HepG2 (cell line): ENCODE data around the gene ADAMTS16. TPM values are rescaled to one million over a fixed set of nuclear protein-coding genes. Genes with fewer than 3 reads are reported as not detected.

Experiments
- ARNT ChIP-seq: fragments of 450-650 bp; IDR thresholded peaks from 2 replicates; pipeline ENCODE4 v1.6.1; 2017
- DNMT1 ChIP-seq: sonication (generic); formaldehyde crosslinking; IDR thresholded peaks from 2 replicates; pipeline ENCODE4 v1.5.1; 2020; ENCODE audit warnings: mild to moderate bottlenecking, missing genetic modification reagents
- ETV6 ChIP-seq: sonication (generic); formaldehyde crosslinking; conservative IDR thresholded peaks from 2 replicates; pipeline ENCODE4 v1.4.0; 2020; ENCODE audit warnings: missing genetic modification reagents
- GABPA ChIP-seq, 2 experiments: IDR thresholded peaks; 2 replicates each; pipeline ENCODE4 v1.6.1; 2011 to 2016; ENCODE audit warnings: low read depth in 2 of 2, low read length in 1 of 2, missing biosample characterization in 1 of 2, missing genetic modification characterization in 1 of 2
- HNRNPK ChIP-seq: fragments of 200-400 bp; formaldehyde crosslinking; IDR thresholded peaks from 2 replicates; pipeline ENCODE4 v1.6.1; 2018; ENCODE audit warnings: low read length, low read depth, moderate library complexity, mild to moderate bottlenecking; ENCODE audit not compliant: poor library complexity, severe bottlenecking
- HOXA7 ChIP-seq: sonication (generic); formaldehyde crosslinking; IDR thresholded peaks from 2 replicates; pipeline ENCODE4 v1.8.1; 2022; ENCODE audit warnings: mild to moderate bottlenecking, missing genetic modification reagents, moderate library complexity
- NR1H2 ChIP-seq: sonication (generic); formaldehyde crosslinking; IDR thresholded peaks from 2 replicates; pipeline ENCODE4 v1.8.1; 2022; ENCODE audit warnings: low read depth, missing genetic modification reagents, borderline replicate concordance
- NR2F1 ChIP-seq, 2 experiments: fragments of 450-650 bp in 1 of 2; formaldehyde crosslinking in 1 of 2; IDR thresholded peaks; 2 replicates each; pipeline versions ENCODE4 v1.5.0 to v1.6.1; 2016 to 2020; ENCODE audit warnings: mild to moderate bottlenecking in 1 of 2, missing compliant biosample characterization in 1 of 2, missing genetic modification reagents in 1 of 2, moderate library complexity in 1 of 2
- PCBP1 ChIP-seq: fragments of 200-400 bp; formaldehyde crosslinking; IDR thresholded peaks from 2 replicates; pipeline ENCODE4 v1.6.1; 2017; ENCODE audit warnings: mild to moderate bottlenecking, low read depth, low read length, borderline replicate concordance
- PHB2 ChIP-seq: fragments of 450-650 bp; IDR thresholded peaks from 2 replicates; pipeline ENCODE4 v1.6.1; 2018; ENCODE audit not compliant: partially characterized antibody
- PHF21A ChIP-seq: sonication (generic); formaldehyde crosslinking; IDR thresholded peaks from 2 replicates; pipeline ENCODE4 v1.5.0; 2020; ENCODE audit warnings: mild to moderate bottlenecking, missing genetic modification reagents
- PRDM10 ChIP-seq: sonication (generic); formaldehyde crosslinking; IDR thresholded peaks from 2 replicates; pipeline ENCODE4 v1.4.0; 2020; ENCODE audit warnings: low read depth, missing genetic modification reagents
- PRMT3 ChIP-seq: sonication (generic); formaldehyde crosslinking; IDR thresholded peaks from 2 replicates; pipeline ENCODE4 v1.8.1; 2022; ENCODE audit warnings: low read depth, mild to moderate bottlenecking, moderate library complexity, missing genetic modification reagents, borderline replicate concordance
- SOX5 ChIP-seq: IDR thresholded peaks from 2 replicates; pipeline ENCODE4 v1.6.1; 2016; ENCODE audit warnings: borderline replicate concordance
- TRIM22 ChIP-seq: fragments of 450-650 bp; IDR thresholded peaks from 2 replicates; pipeline ENCODE4 v1.6.1; 2017
- YEATS4 ChIP-seq: sonication (generic); formaldehyde crosslinking; IDR thresholded peaks from 2 replicates; pipeline ENCODE4 v1.4.0; 2020; ENCODE audit warnings: missing genetic modification reagents, borderline replicate concordance
- ZBTB1 ChIP-seq: sonication (generic); formaldehyde crosslinking; IDR thresholded peaks from 2 replicates; pipeline ENCODE4 v1.4.0; 2020; ENCODE audit warnings: missing genetic modification reagents, borderline replicate concordance
- ZFP91 ChIP-seq: sonication (generic); formaldehyde crosslinking; IDR thresholded peaks from 2 replicates; pipeline ENCODE4 v1.9.0; 2022; ENCODE audit warnings: missing genetic modification reagents, mild to moderate bottlenecking, borderline replicate concordance
- ZMYM2 ChIP-seq: sonication (generic); formaldehyde crosslinking; IDR thresholded peaks from 2 replicates; pipeline ENCODE4 v1.8.0; 2022; ENCODE audit warnings: mild to moderate bottlenecking, missing genetic modification reagents
- ZNF264 ChIP-seq: sonication (generic); formaldehyde crosslinking; IDR thresholded peaks from 2 replicates; pipeline ENCODE4 v1.4.0; 2020; ENCODE audit warnings: missing genetic modification reagents
- ZNF317 ChIP-seq: sonication (generic); formaldehyde crosslinking; IDR thresholded peaks from 2 replicates; pipeline ENCODE4 v1.5.0; 2020; ENCODE audit warnings: mild to moderate bottlenecking, missing genetic modification reagents
- ZNF383 ChIP-seq: sonication (generic); formaldehyde crosslinking; IDR thresholded peaks from 2 replicates; pipeline ENCODE4 v1.4.0; 2020; ENCODE audit warnings: missing genetic modification reagents, mild to moderate bottlenecking, borderline replicate concordance
- ZNF546 ChIP-seq: sonication (generic); formaldehyde crosslinking; conservative IDR thresholded peaks from 2 replicates; pipeline ENCODE4 v1.8.1; 2023; ENCODE audit warnings: mild to moderate bottlenecking, missing genetic modification reagents
- ZNF576 ChIP-seq: sonication (generic); formaldehyde crosslinking; IDR thresholded peaks from 2 replicates; pipeline ENCODE4 v1.4.0; 2020; ENCODE audit warnings: mild to moderate bottlenecking, missing genetic modification reagents
- polyA plus RNA-seq, 8 experiments: library from polyadenylated mRNA; depleted of rRNA in 3 of 8; stranded (reverse) in 7 of 8; unstranded in 1 of 8; fragments of >200 nt; fragmentation: Illumina TruSeq in 4 of 8; extraction: Trizol in 4 of 8; gene quantifications; 2 replicates each; pipeline versions ENCODE4 v1.2.1 to v1.2.3, GENCODE V29; 2011 to 2016; ENCODE audit warnings: low read depth in 4 of 8, missing spikeins in 1 of 8, mixed read lengths in 1 of 8; ENCODE audit not compliant: insufficient read depth in 1 of 8
- total RNA-seq, 5 experiments: library from RNA; depleted of rRNA; stranded (reverse); fragments of >200 nt; fragmentation: Illumina TruSeq; extraction: Trizol; gene quantifications; 2 replicates each; pipeline ENCODE4 v1.2.3, GENCODE V29; 2016; ENCODE audit warnings: low read depth in 1 of 5

ADAMTS16 gene
- total and polyA plus RNA-seq, 2 of the 13 experiments (the other 11 are each of a cell fraction or from before 2014, with no cell fraction given), result 0.02 to 0.03 TPM

- no peak for TF ChIP-seq PCBP1
- no peak for TF ChIP-seq HOXA7 (CRISPR knock-in tag)
- TF ChIP-seq ZFP91, result no peak
- TF ChIP-seq PRDM10 (CRISPR knock-in tag), result 0 out of 2 replicates have a peak, but pooled peaks have one; percentile 48
- TF ChIP-seq TRIM22, result no peak
- no peak for TF ChIP-seq NR1H2
- no peak for TF ChIP-seq ZNF576 (CRISPR knock-in tag)
- TF ChIP-seq ZNF317 (CRISPR knock-in tag), result no peak
- TF ChIP-seq PHB2, result no peak
- 0 out of 2 replicates have a peak, but pooled peaks have one; percentile 24 for TF ChIP-seq YEATS4 (CRISPR knock-in tag)
- TF ChIP-seq ZNF546, result no peak
- no peak for TF ChIP-seq ETV6 (CRISPR knock-in tag)
- no peak for TF ChIP-seq DNMT1 (CRISPR knock-in tag)
- no peak; the same call in 1 of the 2 replicates for TF ChIP-seq SOX5 (CRISPR knock-in tag)
- TF ChIP-seq PHF21A, result no peak
- TF ChIP-seq ARNT, result no peak
- TF ChIP-seq ZNF264 (CRISPR knock-in tag), result no peak
- no peak for TF ChIP-seq NR2F1 (CRISPR knock-in tag; IDR thresholded peaks at IDR 0.05)
- no peak for TF ChIP-seq ZMYM2
- TF ChIP-seq HNRNPK, result no peak
- TF ChIP-seq PRMT3, result no peak
- TF ChIP-seq ZNF383, result no peak
- no peak for TF ChIP-seq ZBTB1 (CRISPR knock-in tag)
- TF ChIP-seq GABPA (IDR thresholded peaks at IDR 0.05; ENCODE audit: low read depth, low read length), result no peak
- TF ChIP-seq GABPA (CRISPR knock-in tag; IDR thresholded peaks at IDR 0.05; ENCODE audit: low read depth), result peak; percentile 66; the same call in 1 of the 2 replicates
Measured at GRCh38 chr5:5351288-5351979, 211.3 kb downstream of the ADAMTS16 start (continued).
